HL-60/S4 treated with phorbol 12-myristate 13-acetate at 8.2 ng/mL for 4 days and 3 days (cell line): ENCODE data around the gene DPYSL5.

Experiments used
- in situ Hi-C: fragments of 300-500 bp; cut with MboI; formaldehyde crosslinking; loops from 2 replicates; pipeline ENCODE4 v1.15.0; 2022; ENCODE audit warnings: low sequenced_read_pairs

The DPYSL5 gene

DNA sequence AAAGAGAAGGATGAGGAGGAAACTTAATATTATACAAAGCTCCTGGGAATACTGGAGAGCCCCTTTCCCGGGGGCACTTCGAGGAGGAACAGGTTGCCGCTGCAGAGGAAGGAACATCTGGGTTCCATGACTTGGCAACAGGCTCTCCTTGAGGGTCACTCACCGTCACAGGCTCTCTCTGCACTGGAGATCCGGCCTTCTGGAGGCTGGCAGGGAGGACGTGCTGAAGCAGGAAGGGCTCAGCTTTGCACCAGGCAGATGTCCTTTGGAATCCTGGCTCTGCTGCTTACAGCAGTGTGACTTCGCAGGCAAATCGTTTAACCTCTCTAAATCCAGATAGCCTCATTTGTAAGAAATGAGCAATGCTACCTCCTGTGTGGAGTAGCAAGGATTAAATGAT lies 2.9 kb upstream of the DPYSL5 start:
- in situ Hi-C loops: loop anchor here (25.0 kb wide), 1 partner anchor 92 kb away; no protein-coding TSS in a partner anchor

DNA sequence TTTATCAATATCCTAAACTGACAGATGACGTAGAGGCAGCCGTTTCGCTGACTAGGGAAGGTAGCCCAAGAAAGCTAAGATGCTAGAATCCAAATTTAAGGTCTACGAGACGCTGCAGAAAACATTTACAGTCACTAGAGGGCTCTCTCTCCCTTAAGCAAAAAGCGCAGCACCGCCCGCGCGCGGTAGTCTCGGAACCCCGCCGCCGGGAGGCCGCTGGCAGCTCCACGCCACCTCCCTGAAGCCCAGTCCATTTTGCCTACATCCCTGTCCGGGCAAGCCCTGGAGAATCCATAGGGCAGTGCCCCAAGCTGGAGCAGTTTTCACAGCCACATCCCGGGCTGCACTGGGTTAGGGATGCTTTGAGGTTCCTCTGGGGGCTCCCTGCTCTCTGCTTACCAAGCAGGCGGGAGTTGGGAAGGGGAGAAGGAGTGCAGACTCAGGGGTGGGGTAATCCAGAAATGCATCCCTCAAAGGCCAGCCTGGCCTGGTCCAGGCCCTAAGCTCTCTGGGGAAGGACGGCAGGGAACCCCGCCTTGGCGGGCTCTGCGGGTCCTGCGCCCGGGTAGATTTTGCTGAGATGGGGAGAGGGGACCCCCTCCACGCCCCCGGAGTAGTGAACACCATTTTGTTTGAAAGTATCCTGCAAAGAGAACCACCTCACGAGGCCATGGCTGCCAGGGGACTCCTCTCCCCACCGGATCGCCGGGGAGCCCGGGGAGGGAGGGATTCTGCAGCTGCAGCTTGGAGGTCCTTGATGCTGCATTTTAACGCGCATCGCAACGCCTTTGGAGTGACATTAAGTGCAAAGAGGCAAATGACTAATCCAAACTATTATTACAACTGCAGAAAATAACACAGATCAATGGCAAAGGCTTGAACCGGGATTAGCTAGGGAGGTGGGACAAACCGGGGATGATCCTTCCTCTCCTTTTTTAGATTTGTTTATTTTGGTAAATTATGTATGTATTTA lies 1.3 kb upstream of the DPYSL5 start:
- in situ Hi-C loops: loop anchor here (25.0 kb wide), 1 partner anchor 91 kb away; no protein-coding TSS in a partner anchor

DNA sequence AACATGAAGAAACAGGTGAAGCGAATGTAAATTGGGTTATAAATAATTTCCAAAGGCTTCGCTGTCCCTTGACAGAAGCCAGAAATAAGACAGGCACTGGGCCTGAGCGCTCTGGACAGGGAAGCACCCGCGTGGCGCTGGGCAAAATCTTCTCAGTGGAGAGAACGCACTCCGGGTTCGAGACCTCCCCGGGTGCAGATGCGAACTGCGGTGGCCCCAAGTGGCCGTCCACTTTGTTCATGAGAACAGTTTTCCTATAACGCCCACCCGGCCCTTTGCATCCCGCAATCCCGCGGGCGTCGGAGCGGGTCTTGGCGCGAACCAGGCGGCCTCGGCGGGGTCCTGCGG lies 651 bp upstream of the DPYSL5 start:
- in situ Hi-C loops: loop anchor here (25.0 kb wide), 1 partner anchor 90 kb away; no protein-coding TSS in a partner anchor

DNA sequence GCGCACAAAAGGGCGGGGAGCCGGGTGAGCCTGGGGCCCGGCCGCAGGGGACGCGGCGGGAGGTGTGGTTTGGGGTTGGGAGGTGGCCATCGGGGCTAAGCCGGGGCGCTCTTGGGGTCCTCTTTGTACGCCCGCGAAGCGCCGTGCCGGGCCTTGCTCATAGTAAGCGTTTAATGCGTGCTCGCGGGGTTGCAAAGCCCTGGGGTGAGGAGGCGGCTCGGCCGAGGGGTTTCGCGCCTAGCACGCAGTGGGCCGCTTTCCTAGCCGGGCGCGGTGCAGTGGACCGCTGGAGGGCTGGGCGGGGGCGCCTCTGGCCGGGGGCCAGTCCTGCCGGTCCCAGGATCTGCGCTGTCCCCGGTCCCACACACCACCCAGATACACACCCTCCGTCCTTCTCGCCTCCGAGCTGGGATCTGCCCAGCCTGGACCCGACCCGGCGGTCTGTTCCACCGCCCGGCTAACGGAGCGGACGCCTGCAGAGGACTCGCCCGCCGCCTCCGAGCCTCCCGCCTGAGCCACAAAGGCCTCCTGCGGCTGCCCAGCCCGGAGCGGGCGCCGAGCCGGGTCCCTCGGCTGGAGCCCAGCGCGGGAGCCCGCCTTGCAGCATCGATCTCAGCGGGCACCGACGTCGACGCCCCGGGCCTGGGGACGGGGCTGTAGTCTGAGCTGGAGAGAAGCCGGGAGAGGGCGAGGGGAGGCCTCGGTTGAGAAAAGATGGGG lies 564 bp downstream of the DPYSL5 start:
- in situ Hi-C loops: loop anchor here (25.0 kb wide), 1 partner anchor 89 kb away; no protein-coding TSS in a partner anchor

DNA sequence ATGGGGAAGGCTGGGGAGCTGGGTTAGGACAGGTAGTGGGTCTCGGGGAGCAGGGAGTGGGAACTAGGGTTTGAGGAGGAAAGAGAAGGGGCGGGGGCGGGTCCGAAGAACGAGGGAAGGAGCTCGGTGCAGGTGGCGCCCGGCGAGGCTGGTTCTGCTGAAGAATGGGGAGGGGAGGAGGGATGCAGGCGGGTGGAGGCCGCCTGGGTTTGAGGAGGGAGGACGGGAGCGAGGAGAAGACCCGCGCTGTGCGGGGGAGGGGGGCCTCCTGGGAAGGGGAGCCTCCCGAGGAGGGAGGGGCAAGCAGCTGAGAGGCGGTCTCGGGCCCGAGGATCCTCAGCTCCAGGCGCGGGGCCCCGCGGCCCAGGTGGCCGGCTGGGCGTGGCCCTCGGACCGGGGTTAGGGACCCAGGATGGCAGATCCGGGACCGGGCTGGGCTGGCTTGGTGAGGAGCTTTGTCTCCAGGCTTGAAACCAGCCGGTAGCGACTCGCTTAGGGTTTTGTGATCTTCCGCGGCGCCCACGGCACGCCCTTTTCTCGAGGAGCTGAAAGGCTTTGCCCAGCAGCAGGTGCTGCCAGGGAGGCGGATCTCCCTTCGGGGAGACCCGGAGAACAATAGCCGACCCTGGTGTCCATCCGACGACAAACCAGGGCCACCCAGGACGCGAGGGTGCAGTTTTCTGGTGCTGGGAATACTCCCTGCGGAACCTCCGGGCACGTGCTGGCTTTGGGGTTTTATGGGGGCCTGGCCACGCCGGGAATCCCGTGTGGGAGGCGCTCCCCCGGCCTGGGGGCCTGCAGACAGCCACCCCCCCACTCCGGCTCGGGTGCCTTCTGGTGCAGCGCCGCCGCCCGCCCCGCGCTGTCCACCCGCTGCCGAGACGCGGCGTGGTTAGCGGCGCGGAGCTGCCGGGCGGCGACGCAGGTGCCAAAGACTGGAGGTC lies 1.4 kb downstream of the DPYSL5 start:
- in situ Hi-C loops: loop anchor here (25.0 kb wide), 1 partner anchor 88 kb away; no protein-coding TSS in a partner anchor

DNA sequence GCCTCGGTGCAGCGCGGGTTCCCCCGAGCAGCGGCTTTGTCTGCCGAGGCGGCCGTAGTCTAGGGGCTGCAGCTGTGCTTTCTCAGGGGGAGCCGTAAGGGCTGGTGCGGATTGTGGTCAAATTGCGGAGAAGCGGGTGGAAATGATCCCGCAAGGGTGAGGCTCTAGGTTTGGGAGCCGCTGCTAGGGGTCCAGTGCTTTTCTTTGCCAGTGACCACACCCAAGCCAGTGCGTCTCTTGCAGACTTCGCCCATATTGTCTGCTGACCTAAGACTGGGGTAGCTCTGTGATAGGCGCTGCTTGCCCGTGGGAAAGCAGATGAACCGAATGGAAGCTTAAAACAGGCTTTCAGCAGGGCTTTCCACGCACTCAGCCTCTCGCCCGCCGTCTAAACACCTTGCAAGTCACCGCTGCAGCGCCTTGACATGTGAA lies 2.1 kb downstream of the DPYSL5 start:
- in situ Hi-C loops: loop anchor here (25.0 kb wide), 1 partner anchor 87 kb away; no protein-coding TSS in a partner anchor

DNA sequence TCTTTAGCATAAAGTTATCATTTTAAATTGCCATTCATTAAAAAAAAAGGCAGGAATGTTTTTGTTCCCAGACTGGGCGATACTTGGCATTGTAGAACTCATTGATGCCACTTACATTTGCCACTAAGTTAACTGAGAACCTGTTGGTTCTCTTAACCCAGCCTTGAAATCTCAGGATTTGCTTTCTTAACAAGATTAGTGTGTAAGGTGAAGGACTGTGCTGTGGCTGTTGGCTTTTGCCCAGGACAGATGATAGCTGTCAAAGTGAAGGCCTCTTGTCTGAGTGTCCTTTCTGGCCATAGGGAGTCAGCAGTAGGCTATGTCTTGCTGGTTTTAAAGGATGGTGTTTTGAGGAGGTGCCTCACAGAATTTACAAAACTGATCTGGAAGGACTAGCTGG lies 2.6 kb downstream of the DPYSL5 start:
- in situ Hi-C loops: no loop called here

DNA sequence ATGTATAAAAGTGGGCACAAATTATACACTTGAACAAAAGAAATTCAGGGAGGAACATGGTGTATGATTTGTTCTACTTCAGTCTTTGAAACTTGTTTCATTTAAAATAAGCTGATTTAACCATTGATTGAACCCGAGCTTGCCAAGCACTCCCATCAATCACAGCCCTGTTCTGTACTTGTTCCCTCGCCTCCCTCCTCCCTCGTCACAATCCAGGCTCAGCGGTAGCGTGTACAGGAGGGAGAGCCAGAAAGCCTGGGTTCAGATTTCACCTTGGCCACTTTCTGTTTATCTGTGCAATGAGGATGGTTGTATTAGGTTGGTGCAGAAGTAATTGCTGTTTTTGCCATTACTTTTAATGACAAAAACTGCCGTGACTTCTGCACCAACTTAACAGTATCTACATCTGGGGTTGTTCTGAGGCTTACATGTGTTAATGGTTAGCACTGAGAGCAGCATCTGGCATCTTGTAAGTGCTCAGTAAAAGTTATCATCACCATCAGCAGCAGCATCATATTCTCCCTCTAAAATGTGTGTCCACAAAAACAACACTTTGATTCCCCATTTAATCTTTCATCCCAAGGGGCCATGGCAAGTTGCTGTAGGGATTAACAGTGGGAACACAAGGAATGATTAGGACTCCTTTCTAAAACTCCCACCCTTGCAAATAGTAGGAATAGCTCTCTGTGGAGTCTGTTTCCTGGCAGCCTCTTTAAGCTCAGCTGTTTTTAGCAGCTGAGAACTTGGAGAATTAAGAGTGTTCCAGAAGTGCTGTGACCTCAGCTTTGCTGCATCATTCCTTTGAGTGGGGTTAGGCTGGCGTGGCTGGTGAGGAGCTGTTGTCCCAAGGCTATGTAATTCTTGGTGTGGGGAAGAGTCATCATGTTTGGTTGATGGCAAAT lies 4.7 kb downstream of the DPYSL5 start:
- in situ Hi-C loops: no loop called here

DNA sequence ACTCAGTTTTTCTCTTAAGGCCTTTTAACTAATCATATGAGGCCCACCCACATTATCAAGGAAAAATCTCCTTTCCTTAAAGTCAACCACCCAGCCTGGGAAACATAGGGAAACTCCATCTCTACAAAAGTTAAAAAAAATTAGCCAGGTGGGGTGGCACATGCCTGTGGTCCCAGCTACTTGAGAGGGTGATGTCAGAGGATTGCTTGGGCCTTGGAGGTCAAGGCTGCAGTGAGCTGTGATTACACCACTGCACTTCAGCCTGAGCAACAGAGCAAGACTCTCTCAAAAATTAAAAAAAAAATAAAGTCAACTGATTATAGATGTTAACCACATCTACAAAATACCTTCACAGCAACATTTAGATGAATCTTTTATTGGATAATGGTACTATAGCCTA lies 5.8 kb downstream of the DPYSL5 start:
- in situ Hi-C loops: no loop called here

DNA sequence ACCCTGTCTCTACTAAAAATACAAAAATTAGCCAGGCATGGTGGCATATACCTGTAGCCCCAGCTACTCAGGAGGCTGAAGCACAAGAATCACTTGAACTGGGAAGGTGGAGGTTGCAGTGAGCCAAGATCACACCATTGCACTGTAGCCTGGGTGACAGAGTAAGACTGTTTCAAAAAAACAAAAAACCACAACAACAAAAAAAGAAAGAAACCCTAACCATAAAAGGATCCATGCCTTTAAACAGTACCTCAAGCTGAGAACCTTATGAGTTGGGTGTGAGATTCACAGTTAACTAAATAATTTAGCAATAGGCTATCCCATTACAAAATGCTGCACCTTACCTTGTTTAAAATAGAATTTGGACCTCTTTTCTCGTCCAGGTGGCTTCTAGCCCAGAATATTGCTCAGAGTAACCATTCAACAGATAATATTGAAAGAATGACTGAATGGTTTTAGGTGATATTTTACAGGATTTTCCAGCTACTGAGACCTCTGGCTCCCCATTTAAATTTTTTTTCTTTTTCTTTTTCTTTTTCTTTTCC lies 6.4 kb downstream of the DPYSL5 start:
- in situ Hi-C loops: no loop called here

DNA sequence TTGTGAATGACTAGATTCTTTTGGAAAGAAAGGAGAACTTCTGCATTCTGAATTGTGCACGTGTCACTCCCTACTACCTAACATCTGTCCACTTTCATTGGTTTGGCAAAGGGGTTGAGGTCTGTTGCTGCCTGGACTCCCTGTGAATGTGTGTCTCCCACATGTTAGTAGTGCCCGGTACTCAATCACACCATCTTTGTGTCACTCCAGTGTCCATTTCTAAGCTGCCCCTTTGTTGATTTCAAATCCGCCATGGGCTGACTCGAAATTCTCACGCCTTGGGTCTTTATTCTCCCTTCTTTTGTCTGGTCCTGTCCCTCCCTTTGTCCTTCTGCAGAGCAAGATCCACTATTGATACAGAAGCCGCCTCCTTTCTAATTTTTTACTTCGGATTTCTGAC lies 7.5 kb downstream of the DPYSL5 start:
- in situ Hi-C loops: no loop called here

DNA sequence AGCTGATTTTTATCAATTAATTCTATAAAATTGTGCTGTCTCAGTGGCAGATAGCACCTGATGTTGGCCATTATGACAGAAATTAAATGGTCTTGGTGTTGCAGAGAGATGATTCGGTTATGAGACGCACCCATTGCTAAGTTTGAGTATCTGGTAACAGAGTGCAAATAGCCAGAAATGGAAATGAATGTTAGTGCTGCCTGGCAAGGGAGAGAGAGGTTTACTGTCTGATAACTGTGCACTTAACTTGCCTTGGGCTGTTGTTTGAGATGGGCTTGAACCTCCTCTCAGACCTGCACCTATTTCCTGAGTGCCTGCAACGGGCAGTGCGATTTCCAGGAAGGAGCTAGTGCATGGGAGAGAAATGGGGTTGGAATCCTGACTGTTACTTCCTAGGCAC lies 11.7 kb downstream of the DPYSL5 start:
- in situ Hi-C loops: no loop called here

DNA sequence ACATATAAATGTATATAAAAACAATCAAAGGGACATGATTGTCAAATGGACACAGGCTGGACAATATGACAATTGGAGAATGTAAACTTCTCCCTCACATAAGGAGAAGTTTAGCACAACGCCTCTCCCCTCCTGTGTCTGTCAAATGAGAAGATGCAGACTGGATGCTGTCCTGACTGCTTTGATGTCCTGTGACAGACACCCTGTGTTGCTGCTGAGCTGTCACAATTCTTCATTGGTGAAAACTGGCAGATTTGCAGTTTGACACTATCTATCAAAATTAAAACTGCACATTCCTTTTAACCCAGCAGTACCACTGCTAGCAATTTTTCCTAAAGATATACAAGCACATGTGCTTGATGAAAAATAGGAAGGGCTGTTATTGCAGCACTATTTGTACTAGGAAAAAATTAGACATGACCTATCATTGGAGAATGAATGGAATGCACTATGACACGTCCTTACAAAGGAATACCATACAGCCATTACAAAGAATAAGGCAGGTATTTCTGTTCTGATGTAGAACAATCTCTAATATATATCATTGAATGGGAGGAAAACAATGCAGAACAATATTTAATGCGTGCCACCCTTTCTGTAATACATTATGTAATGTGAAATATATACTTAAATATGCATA lies 12.4 kb downstream of the DPYSL5 start:
- in situ Hi-C loops: no loop called here

DNA sequence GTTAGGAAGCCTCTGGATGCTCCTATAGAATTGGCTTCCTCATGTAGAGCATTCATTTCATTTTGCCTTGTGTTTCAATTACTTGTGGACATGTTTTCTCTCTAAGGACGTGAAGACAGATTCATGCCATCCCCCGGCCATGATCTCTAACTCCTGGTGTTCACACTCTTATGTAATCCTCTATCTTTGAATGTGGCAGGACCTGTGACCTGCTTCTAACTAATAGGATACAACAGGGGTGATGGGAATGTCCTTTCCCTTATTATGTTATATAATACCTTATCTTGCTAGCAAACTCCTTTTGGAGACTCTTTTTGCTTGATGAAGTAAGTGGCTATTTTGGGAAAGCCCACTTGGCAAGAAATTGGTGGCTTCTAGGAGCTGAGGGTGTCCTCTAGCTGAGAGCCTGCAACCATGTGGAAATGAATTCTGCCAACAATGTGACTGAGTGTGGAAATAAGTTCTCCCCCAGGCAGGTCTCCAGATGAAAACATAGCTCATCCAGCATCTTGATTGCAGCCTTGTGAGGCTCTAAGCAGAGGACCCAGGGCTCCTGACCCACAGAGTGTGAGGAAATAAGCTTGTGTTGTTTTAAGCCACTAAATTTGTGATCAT lies 13.8 kb downstream of the DPYSL5 start:
- in situ Hi-C loops: no loop called here

DNA sequence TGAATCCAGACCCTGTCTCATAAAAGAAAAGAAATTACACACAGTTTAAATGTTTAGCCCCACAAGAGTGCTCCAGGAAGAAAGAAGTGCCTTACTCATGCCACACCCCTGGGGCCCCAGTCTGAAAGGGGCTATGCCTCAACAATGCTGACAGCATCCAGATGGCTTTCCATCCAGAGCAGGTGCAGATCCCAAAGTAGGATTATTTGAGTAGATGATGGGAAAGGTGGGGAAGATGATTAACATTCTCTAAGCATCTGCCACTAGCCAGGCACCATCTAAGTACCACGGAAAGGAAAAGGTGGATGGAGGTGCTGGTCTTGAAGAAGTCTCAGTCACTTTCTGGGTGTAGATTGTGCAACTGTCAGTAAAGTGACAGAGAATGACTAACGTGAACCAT lies 16.3 kb downstream of the DPYSL5 start:
- in situ Hi-C loops: no loop called here

DNA sequence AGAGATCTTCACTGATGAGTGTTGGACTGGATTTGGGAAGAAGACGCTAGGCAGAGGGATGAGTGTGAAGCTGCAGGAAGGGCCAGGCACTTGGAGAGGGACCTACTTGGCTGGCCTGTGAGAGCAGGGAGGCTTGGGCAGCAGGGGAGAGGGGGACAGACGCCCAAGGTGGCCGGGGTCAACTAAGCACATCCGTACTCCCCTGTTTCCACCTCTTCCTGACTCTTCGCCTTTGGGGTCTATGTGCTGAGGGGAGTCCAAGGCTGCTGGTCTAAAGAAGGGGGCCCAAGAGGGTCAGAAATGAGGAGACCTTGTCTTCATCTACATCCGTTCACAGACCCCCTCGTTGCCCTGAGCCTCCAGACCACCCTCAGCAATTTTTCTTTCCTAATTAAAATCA lies 16.7 kb downstream of the DPYSL5 start:
- in situ Hi-C loops: no loop called here

DNA sequence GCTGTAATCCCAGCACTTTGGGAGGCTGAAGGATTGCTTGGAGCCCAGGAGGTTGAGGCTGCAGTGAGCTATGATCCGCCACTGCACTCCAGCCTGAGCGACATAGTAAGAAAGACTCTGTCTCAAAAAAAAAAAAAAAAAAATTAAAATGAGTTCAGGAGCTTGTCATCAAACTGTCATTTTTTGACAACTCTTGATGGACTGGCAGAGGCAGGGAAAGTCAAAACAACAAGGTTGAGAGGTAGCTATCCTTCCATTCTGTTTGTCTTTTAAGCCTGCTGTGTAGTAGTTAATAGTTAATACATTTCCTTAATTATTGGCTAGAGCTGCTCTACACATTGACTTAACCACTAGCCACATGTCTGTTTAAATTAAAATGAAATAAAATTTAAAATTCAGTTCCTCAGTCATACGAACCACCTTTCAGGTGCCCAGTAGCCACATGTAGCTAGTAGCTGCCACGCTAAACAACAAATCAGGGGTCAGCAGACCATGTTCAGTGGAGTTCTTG lies 22.7 kb downstream of the DPYSL5 start:
- in situ Hi-C loops: no loop called here

DNA sequence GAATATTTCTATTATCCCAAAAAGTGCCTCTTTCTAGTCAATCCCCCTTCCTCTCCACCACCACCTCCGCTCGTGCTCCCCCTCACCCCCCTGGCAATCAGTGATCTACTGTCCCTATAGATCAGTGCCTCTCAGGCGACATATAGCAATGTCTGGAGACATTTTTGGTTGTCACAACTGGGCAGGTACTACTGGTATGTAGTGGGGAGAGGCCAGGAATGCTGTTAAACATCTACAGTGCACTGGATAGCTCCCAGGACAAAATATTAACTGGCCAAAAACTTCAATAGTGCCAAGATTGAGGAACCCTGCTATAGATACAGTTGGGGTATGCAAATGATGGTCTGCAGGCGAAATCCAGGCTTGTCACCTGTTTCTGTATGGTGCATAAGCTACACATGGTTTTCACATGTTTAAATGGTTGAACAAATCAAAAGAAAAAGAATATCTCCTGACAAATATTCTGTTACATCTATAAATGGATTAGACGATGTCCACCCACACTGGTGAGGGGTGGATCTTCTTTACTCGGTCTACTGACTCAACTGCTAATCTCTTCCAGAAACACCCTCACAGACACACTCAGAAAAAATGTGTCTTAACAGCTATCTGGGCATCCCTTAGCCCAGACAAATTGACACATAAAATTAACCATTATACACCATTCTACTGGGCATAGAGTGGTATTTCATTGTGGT lies 25.5 kb downstream of the DPYSL5 start:
- in situ Hi-C loops: no loop called here
